IMR-90 (cell line): Measurements from ENCODE around the gene HDAC7. TPM values are rescaled to one million over a fixed set of nuclear protein-coding genes. Genes with fewer than 3 reads are reported as not detected.

Experiments used
- ATAC-seq: fragments of 200-7000 bp; cut with Tn5 transposase; 2 replicates; pipeline ENCODE4 v1.9.1; 2020; ENCODE audit warnings: low read depth, mild to moderate bottlenecking, moderate library complexity
- BruUV-seq: library from RNA; stranded (reverse); fragments of 400-500 nt; replicated peaks from 2 replicates; lab custom pipeline; 2021; lab: Mats Ljungman, UMichigan
- CTCF ChIA-PET: fragments of 300-600 bp; formaldehyde crosslinking; extraction: SDS; loops from one replicate; lab custom pipeline; 2021; ENCODE audit warnings: antibody characterized with exemption; lab: Yijun Ruan, JAX
- POLR2A ChIA-PET: fragments of 300-600 bp; sonication (Branson Sonifier 250); formaldehyde crosslinking; loops from one replicate; lab custom pipeline; 2022; ENCODE audit warnings: antibody characterized with exemption; ENCODE audit not compliant: unreplicated experiment; lab: Charles Lee
- DNase-seq: peaks from one replicate; pipeline ENCODE4 v3.0.0; 2013
- H2AFZ ChIP-seq: replicated peaks from 2 replicates; pipeline ENCODE3; 2013; ENCODE audit warnings: low read length, mild to moderate bottlenecking; ENCODE audit not compliant: poor library complexity
- H2AK5ac ChIP-seq: 2 replicates; pipeline ENCODE4 v1.6.1; 2013; ENCODE audit warnings: low read depth, low read length, inconsistent platforms
- H2AK9ac ChIP-seq: replicated peaks from 2 replicates; pipeline ENCODE3; 2013; ENCODE audit warnings: mild to moderate bottlenecking, low read depth, low read length, moderate library complexity; ENCODE audit not compliant: poor library complexity
- H2BK120ac ChIP-seq: 2 replicates; pipeline ENCODE4 v1.6.1; 2013; ENCODE audit warnings: low read depth, low read length, inconsistent platforms
- H2BK15ac ChIP-seq: 3 replicates; pipeline ENCODE4 v1.6.1; 2013; ENCODE audit warnings: low read depth, low read length, inconsistent platforms
- H2BK20ac ChIP-seq: 2 replicates; pipeline ENCODE4 v1.6.1; 2013; ENCODE audit warnings: low read depth, mild to moderate bottlenecking, inconsistent platforms, low read length, moderate library complexity
- H2BK5ac ChIP-seq: 2 replicates; pipeline ENCODE4 v1.6.1; 2013; ENCODE audit warnings: mild to moderate bottlenecking, low read depth, low read length, inconsistent platforms; ENCODE audit not compliant: poor library complexity, severe bottlenecking
- H3K14ac ChIP-seq: replicated peaks from 2 replicates; pipeline ENCODE4 v1.6.1; 2013; ENCODE audit warnings: low read depth, low read length, inconsistent platforms
- H3K18ac ChIP-seq: 2 replicates; pipeline ENCODE4 v1.6.1; 2013; ENCODE audit warnings: low read depth, low read length, control low read depth
- H3K23ac ChIP-seq: 2 replicates; pipeline ENCODE4 v1.6.1; 2013; ENCODE audit warnings: low read depth, low read length, inconsistent platforms
- H3K27ac ChIP-seq: 2 replicates; pipeline ENCODE4 v1.5.1; 2013; ENCODE audit warnings: mild to moderate bottlenecking, control low read depth, low read length; ENCODE audit not compliant: insufficient read depth
- H3K27me3 ChIP-seq: 2 replicates; pipeline ENCODE4 v1.6.1; 2013; ENCODE audit warnings: low read length; ENCODE audit not compliant: control insufficient read depth, insufficient read depth
- H3K36me3 ChIP-seq: 2 replicates; pipeline ENCODE4 v1.6.1; 2013; ENCODE audit warnings: low read length, mixed read lengths; ENCODE audit not compliant: control insufficient read depth, insufficient read depth
- H3K4ac ChIP-seq: 2 replicates; pipeline ENCODE4 v1.6.1; 2013; ENCODE audit warnings: low read depth, low read length, inconsistent platforms
- H3K4me1 ChIP-seq: 2 replicates; pipeline ENCODE4 v1.6.1; 2013; ENCODE audit warnings: low read length, mixed read lengths; ENCODE audit not compliant: control insufficient read depth, insufficient read depth
- H3K4me2 ChIP-seq: 2 replicates; pipeline ENCODE4 v1.6.1; 2013; ENCODE audit warnings: low read depth, mild to moderate bottlenecking, control low read depth, low read length, moderate library complexity
- H3K4me3 ChIP-seq: 2 replicates; pipeline ENCODE4 v1.5.1; 2013; ENCODE audit warnings: low read depth, mild to moderate bottlenecking, control low read depth, low read length, moderate library complexity; ENCODE audit not compliant: insufficient read depth
- H3K56ac ChIP-seq: 2 replicates; pipeline ENCODE4 v1.6.1; 2013; ENCODE audit warnings: low read length, inconsistent platforms; ENCODE audit not compliant: insufficient read depth; ENCODE audit errors: extremely low read depth
- H3K79me1 ChIP-seq, 2 experiments: 2 replicates each; pipeline ENCODE4 v1.6.1; 2013; ENCODE audit warnings: low read length in 2 of 2, inconsistent platforms in 1 of 2, low read depth in 1 of 2
- H3K9ac ChIP-seq: 2 replicates; pipeline ENCODE4 v1.6.1; 2013; ENCODE audit warnings: low read depth, low read length, control low read depth
- H3K9me1 ChIP-seq: 2 replicates; pipeline ENCODE4 v1.6.1; 2013; ENCODE audit warnings: low read length, inconsistent platforms; ENCODE audit not compliant: insufficient read depth
- H3K9me3 ChIP-seq: 2 replicates; pipeline ENCODE4 v1.6.1; 2013; ENCODE audit warnings: low read length; ENCODE audit not compliant: control insufficient read depth, insufficient read depth
- H4K20me1 ChIP-seq: 2 replicates; pipeline ENCODE4 v1.6.1; 2013; ENCODE audit warnings: low read length, inconsistent platforms; ENCODE audit not compliant: insufficient read depth
- H4K5ac ChIP-seq: 2 replicates; pipeline ENCODE4 v1.6.1; 2013; ENCODE audit warnings: mild to moderate bottlenecking, low read depth, low read length, control low read depth
- H4K8ac ChIP-seq, 2 experiments: 2 replicates each; pipeline ENCODE4 v1.6.1; 2013; ENCODE audit warnings: low read depth in 2 of 2, low read length in 2 of 2, control low read depth in 1 of 2, inconsistent platforms in 1 of 2
- H4K91ac ChIP-seq: 2 replicates; pipeline ENCODE4 v1.6.1; 2013; ENCODE audit warnings: low read depth, low read length, inconsistent platforms; ENCODE audit not compliant: insufficient read depth
- MAFK ChIP-seq: IDR thresholded peaks from 2 replicates; pipeline ENCODE4 v1.6.1; 2012; ENCODE audit warnings: low read depth, low read length, improper control_type of control experiment
- MAZ ChIP-seq: IDR thresholded peaks from 2 replicates; pipeline ENCODE4 v1.6.1; 2012; ENCODE audit warnings: low read depth, mild to moderate bottlenecking, low read length, improper control_type of control experiment, moderate library complexity, borderline replicate concordance
- RAD21 ChIP-seq: IDR thresholded peaks from 2 replicates; pipeline ENCODE4 v1.6.1; 2012; ENCODE audit warnings: low read length, improper control_type of control experiment
- SMC3 ChIP-seq: fragments of 150-350 bp; IDR thresholded peaks from 2 replicates; pipeline ENCODE4 v1.6.1; 2016; ENCODE audit warnings: low read depth, mild to moderate bottlenecking, antibody characterized with exemption, low read length, moderate library complexity
- WGBS, 2 experiments: methylation state at CpG; one replicate each; pipeline versions ENCODE4 v1.1.5 to v1.1.7; 2013; ENCODE audit warnings: missing lambda C conversion rate in 2 of 2; ENCODE audit not compliant: insufficient read length in 1 of 2; ENCODE audit errors: extremely low coverage in 2 of 2; 5-methylcytosine and 5-hydroxymethylcytosine counted together
- dilution Hi-C: fragments of 300-500 bp; cut with HindIII; formaldehyde crosslinking; loops from one replicate; pipeline ENCODE4 v1.14.3; 2018; ENCODE audit warnings: low sequenced_read_pairs; ENCODE audit not compliant: unreplicated experiment
- in situ Hi-C: fragments of 300-500 bp; cut with MboI; formaldehyde crosslinking; loops from 3 replicates; pipeline ENCODE4 v1.14.3; 2019; ENCODE audit warnings: low sequenced_read_pairs, inconsistent platforms, mixed read lengths
- intact Hi-C: fragments of 100-400 bp; cut with micrococcal nuclease; formaldehyde crosslinking; loops from 2 replicates; pipeline ENCODE4 v1.10.0; 2022
- polyA plus RNA-seq, 3 experiments: library from polyadenylated mRNA; depleted of rRNA; stranded (reverse); fragments of >200 nt; gene quantifications; 2 replicates each; pipeline ENCODE4 v1.2.3, GENCODE V29; 2012; ENCODE audit warnings: low replicate concordance in 1 of 3
- total RNA-seq: library from RNA; depleted of rRNA; stranded (reverse); fragments of >200 nt; gene quantifications from 2 replicates; pipeline ENCODE4 v1.2.3, GENCODE V29; 2012
- TF ChIP-seq, protein P1 (sequence below): fragments of 150-350 bp; IDR thresholded peaks from 2 replicates; pipeline ENCODE4 v1.6.1; 2017; ENCODE audit warnings: mild to moderate bottlenecking, antibody characterized with exemption, low read length, low read depth
- TF ChIP-seq, protein P2 (sequence below): conservative IDR thresholded peaks from 2 replicates; pipeline ENCODE4 v1.5.1; 2012; ENCODE audit warnings: mild to moderate bottlenecking, low read depth, low read length, improper control_type of control experiment

The HDAC7 gene
- total and polyA plus RNA-seq, 2 of the 4 experiments (the other 2 are of a cell fraction) = 10.4 to 64.7 TPM

DNA sequence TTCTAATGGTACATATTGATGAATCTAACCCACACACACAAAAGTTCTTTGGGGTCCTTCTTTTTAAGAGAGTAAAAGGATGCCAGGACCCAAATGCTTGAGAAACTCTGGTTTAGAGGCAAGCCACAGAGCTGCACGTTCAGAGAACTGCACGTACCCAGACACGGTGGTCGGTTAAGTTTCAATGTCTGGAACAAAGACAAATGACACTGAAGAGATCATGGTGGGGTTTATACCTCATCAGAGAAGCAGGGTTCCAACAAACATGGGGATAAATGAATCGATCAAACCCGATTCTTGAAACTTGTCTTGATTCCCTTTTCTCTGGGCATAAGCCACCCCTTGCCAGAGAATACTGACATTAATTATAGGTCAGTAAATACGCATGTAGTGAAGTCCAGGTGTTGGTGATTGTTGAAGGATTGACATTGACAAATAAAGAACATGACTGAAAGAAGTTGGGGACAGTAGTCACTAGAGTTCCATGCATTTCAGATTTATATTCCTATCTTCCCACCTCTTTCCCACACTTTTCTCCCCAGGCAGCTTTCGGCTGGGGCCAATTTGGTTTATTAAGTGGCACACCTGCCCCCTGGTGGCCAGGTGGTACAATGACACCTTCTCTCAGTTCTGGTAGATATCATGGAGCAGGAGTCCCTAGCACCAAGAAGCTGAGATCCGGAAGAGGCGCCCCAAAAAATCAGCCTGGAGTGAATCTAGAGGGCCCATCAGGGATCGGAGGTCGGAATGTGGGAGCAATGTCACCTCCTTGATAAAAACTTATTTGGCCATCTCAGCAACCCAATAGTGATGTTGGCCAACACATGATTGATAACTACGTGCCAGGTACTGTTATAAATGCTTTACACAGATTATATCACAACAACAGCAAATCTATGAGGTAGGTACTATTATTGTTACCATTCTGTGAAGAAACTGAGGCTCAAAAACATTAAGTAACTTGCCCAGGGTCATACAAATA, 17.8 kb upstream of the HDAC7 start:
- dilution Hi-C loops = no loop called here
- POLR2A ChIA-PET = interaction anchor here (1.1 kb wide), 1 partner anchor 9 kb away, joined by 4 read pairs; no protein-coding TSS in a partner anchor
- TF ChIP-seq RAD21 = peak; percentile 81
- TF ChIP-seq MAZ = peak; percentile 47; the same call in 1 of the 2 replicates
- TF ChIP-seq, protein P1, sequence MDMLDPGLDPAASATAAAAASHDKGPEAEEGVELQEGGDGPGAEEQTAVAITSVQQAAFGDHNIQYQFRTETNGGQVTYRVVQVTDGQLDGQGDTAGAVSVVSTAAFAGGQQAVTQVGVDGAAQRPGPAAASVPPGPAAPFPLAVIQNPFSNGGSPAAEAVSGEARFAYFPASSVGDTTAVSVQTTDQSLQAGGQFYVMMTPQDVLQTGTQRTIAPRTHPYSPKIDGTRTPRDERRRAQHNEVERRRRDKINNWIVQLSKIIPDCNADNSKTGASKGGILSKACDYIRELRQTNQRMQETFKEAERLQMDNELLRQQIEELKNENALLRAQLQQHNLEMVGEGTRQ = no peak
- peak; percentile 92 for TF ChIP-seq SMC3
- no peak for TF ChIP-seq MAFK
- TF ChIP-seq, protein P2, sequence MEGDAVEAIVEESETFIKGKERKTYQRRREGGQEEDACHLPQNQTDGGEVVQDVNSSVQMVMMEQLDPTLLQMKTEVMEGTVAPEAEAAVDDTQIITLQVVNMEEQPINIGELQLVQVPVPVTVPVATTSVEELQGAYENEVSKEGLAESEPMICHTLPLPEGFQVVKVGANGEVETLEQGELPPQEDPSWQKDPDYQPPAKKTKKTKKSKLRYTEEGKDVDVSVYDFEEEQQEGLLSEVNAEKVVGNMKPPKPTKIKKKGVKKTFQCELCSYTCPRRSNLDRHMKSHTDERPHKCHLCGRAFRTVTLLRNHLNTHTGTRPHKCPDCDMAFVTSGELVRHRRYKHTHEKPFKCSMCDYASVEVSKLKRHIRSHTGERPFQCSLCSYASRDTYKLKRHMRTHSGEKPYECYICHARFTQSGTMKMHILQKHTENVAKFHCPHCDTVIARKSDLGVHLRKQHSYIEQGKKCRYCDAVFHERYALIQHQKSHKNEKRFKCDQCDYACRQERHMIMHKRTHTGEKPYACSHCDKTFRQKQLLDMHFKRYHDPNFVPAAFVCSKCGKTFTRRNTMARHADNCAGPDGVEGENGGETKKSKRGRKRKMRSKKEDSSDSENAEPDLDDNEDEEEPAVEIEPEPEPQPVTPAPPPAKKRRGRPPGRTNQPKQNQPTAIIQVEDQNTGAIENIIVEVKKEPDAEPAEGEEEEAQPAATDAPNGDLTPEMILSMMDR = peak; percentile 81

More for the DNA sequence above, 17.8 kb upstream of the HDAC7 start:
- H3K27ac ChIP-seq = no peak overlapping the region
- no peaks in the 10 kb centered on the region for H3K27me3 ChIP-seq
- no peak overlapping the region for H3K23ac ChIP-seq
- H3K9me3 ChIP-seq = no peaks in the 10 kb centered on the region
- no peaks in the 10 kb centered on the region for H3K79me1 ChIP-seq
- H2AFZ ChIP-seq = no peak overlapping the region
- no peak overlapping the region for H2BK5ac ChIP-seq
- H4K5ac ChIP-seq = no peak overlapping the region
- H2AK5ac ChIP-seq = no peak overlapping the region
- H4K8ac ChIP-seq = no peak overlapping the region
- H3K4me1 ChIP-seq = peaks cover 14% of the 10 kb centered on the region
- BruUV-seq = no TSS peak
- H2BK15ac ChIP-seq = no peak overlapping the region
- H2BK20ac ChIP-seq = no peak overlapping the region
- intact Hi-C loops (loop anchor here (1.0 to 2.0 kb wide), 6 partner anchors 19 to 122 kb away; partner anchors contain the start of gene HDAC7), in situ Hi-C loops (loop anchor here (5.0 to 10.0 kb wide), 2 partner anchors 93 to 125 kb away; no protein-coding TSS in a partner anchor)
- whole genome bisulfite sequencing, 2 experiments = 92% methylated on average over 4 of the region's 13 CpGs; no CpG with 5 or more reads in 1 of the 2 experiments
- peak; percentile 68 for DNase-seq
- H3K4ac ChIP-seq = no peak overlapping the region
- H4K20me1 ChIP-seq = no peaks in the 10 kb centered on the region
- 0 out of 2 replicates have a peak, but pooled peaks cover 5% of the 10 kb centered on the region for H3K9me1 ChIP-seq
- peak; percentile 49 for ATAC-seq
- CTCF ChIA-PET = interaction anchor here (0.7 to 2.5 kb wide), 20 partner anchors 10 to 132 kb away, joined by 3 to 12 read pairs (median 4); partner anchors contain the start of genes RAPGEF3 and RPAP3
- H3K18ac ChIP-seq = no peak overlapping the region
- H2BK120ac ChIP-seq = no peak overlapping the region
- H3K36me3 ChIP-seq = no peaks in the 10 kb centered on the region
- no peak overlapping the region for H3K4me2 ChIP-seq
- H4K91ac ChIP-seq = no peak overlapping the region
- H3K9ac ChIP-seq = no peak overlapping the region
- H3K14ac ChIP-seq = no peak overlapping the region
- no peak overlapping the region for H3K4me3 ChIP-seq
- no peak overlapping the region for H3K56ac ChIP-seq
- H2AK9ac ChIP-seq = no peak overlapping the region
